Measurements from ENCODE around the gene ZNF117.
"Not testable (repeated sequence)": the region's sequence is repeated elsewhere in the genome, so short reads cannot be mapped to it uniquely, and the experiment has no call there.

DNA sequence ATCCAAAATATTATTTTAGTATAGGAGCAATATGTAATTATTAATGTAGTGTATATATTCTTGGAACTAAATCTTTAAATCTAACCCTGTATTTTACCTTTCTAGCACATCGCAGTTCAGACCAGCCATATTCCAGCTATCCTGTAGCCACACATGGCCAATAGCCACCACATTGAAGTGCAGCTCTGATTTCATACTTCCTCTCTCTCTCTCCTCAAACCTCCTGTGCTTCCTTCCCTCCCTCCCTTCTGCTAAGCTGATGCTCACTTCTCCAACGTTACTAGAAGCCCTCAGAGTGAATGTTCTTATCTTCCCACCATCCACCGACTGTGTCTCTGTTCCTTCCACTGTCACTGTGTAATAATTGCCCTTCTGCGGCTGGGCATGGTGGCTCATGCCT is 16.2 kb upstream of the ZNF117 start:
- TF ChIP-seq FOXP2 (optimal IDR thresholded peaks at IDR 0.05; ENCODE audit: borderline replicate concordance, extremely low read depth, extremely low read length, insufficient read depth); POLR2AphosphoS5 (IDR thresholded peaks at IDR 0.05; ENCODE audit: low read depth, low read length): not testable (repeated sequence)
- TF ChIP-seq, protein P1, sequence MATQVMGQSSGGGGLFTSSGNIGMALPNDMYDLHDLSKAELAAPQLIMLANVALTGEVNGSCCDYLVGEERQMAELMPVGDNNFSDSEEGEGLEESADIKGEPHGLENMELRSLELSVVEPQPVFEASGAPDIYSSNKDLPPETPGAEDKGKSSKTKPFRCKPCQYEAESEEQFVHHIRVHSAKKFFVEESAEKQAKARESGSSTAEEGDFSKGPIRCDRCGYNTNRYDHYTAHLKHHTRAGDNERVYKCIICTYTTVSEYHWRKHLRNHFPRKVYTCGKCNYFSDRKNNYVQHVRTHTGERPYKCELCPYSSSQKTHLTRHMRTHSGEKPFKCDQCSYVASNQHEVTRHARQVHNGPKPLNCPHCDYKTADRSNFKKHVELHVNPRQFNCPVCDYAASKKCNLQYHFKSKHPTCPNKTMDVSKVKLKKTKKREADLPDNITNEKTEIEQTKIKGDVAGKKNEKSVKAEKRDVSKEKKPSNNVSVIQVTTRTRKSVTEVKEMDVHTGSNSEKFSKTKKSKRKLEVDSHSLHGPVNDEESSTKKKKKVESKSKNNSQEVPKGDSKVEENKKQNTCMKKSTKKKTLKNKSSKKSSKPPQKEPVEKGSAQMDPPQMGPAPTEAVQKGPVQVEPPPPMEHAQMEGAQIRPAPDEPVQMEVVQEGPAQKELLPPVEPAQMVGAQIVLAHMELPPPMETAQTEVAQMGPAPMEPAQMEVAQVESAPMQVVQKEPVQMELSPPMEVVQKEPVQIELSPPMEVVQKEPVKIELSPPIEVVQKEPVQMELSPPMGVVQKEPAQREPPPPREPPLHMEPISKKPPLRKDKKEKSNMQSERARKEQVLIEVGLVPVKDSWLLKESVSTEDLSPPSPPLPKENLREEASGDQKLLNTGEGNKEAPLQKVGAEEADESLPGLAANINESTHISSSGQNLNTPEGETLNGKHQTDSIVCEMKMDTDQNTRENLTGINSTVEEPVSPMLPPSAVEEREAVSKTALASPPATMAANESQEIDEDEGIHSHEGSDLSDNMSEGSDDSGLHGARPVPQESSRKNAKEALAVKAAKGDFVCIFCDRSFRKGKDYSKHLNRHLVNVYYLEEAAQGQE (IDR thresholded peaks at IDR 0.05; ENCODE audit: insufficient read depth in 1 of 2, low read depth in 2 of 2, low read length in 2 of 2): not testable (repeated sequence)
- TF ChIP-seq TAF1 (IDR thresholded peaks at IDR 0.05; ENCODE audit: borderline replicate concordance, insufficient read depth, low read length): 0 out of 2 replicates have a peak, but pooled peaks have one; percentile 0

All from PFSK-1 (cell line).